GM19463 (cell line): ENCODE measurements around the gene FRMD8.

Source experiments
- ATAC-seq: cut with Tn5 transposase; IDR thresholded peaks from one replicate; pipeline ENCODE4 v1.9.1; 2021; ENCODE audit warnings: mild to moderate bottlenecking, moderate library complexity; ENCODE audit not compliant: unreplicated experiment

FRMD8 gene

DNA sequence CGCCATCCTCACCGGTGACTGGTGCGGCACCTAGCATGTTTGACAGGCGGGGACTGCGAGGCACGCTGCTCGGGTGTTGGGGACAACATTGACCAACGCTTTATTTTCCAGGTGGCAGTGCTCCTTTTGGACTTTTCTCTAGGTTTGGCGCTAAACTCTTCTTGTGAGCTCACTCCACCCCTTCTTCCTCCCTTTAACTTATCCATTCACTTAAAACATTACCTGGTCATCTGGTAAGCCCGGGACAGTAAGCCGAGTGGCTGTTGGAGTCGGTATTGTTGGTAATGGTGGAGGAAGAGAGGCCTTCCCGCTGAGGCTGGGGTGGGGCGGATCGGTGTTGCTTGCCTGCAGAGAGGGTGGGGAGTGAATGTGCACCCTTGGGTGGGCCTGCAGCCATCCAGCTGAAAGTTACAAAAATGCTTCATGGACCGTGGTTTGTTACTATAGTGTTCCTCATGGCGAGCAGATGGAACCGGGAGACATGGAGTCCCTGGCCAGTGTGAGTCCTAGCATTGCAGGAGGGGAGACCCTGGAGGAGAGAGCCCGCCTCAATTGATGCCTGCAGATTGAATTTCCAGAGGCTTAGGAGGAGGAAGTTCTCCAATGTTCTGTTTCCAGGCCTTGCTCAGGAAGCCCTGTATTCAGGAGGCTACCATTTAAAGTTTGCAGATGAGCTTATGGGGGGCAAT, 37.2 kb downstream of the FRMD8 start:
- ATAC-seq, result no peak

- ATAC-seq, result no peak
Observed at GRCh38 chr11:65424205-65425104, 38.0 kb downstream of the FRMD8 start.

DNA sequence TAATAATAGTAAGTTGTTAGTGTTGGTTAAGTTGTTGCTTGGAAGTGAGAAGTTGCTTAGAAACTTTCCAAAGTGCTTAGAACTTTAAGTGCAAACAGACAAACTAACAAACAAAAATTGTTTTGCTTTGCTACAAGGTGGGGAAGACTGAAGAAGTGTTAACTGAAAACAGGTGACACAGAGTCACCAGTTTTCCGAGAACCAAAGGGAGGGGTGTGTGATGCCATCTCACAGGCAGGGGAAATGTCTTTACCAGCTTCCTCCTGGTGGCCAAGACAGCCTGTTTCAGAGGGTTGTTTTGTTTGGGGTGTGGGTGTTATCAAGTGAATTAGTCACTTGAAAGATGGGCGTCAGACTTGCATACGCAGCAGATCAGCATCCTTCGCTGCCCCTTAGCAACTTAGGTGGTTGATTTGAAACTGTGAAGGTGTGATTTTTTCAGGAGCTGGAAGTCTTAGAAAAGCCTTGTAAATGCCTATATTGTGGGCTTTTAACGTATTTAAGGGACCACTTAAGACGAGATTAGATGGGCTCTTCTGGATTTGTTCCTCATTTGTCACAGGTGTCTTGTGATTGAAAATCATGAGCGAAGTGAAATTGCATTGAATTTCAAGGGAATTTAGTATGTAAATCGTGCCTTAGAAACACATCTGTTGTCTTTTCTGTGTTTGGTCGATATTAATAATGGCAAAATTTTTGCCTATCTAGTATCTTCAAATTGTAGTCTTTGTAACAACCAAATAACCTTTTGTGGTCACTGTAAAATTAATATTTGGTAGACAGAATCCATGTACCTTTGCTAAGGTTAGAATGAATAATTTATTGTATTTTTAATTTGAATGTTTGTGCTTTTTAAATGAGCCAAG, 38.9 kb downstream of the FRMD8 start:
- no peak for ATAC-seq

- no peak for ATAC-seq
Observed at GRCh38 chr11:65425971-65426838, 39.8 kb downstream of the FRMD8 start.

- no peak for ATAC-seq
Observed at GRCh38 chr11:65426839-65427690, 40.6 kb downstream of the FRMD8 start.

DNA sequence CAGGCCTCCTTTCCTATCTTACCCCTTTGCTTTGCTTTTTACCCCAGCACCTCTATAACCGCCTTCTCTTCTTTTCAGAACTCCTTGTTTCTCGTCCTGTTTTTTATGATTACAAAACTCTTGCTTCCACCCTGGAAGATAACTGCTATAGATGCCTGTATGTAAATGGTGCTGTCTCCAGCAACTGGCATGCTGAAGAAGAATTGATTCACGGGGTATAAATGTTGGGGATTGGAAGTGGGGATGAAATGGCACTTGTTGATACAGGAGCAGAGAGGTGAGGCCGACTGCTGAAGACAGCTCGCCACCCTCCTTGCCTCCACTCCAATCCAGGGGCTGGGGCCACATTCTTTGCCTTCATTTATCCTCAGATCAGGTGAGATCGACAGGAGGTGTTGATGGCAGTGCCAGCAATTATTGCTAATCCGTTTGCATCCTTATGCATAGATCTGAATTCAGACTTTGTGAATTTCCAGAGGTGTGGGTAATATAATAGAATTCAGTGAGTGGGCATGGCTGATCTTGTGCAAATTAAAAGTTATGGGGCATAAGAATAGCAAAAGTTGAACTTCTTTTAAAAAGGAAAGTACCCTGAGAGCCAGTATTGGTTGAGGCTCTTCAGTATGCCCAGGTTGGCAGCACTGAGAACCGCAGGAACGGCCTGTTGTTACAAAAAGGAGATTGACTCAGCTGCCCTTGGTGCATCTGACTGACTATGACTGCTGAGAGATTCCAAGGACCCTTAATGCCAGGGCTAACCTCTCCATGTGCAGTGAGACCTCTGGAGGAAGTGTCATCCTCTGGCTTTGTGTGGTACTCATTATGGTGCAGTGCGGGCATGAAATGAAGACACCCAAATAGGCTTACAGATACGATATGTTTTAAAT, 41.5 kb downstream of the FRMD8 start:
- ATAC-seq, result no peak

- no peak for ATAC-seq
Observed at GRCh38 chr11:65428578-65429067, 42.2 kb downstream of the FRMD8 start.

DNA sequence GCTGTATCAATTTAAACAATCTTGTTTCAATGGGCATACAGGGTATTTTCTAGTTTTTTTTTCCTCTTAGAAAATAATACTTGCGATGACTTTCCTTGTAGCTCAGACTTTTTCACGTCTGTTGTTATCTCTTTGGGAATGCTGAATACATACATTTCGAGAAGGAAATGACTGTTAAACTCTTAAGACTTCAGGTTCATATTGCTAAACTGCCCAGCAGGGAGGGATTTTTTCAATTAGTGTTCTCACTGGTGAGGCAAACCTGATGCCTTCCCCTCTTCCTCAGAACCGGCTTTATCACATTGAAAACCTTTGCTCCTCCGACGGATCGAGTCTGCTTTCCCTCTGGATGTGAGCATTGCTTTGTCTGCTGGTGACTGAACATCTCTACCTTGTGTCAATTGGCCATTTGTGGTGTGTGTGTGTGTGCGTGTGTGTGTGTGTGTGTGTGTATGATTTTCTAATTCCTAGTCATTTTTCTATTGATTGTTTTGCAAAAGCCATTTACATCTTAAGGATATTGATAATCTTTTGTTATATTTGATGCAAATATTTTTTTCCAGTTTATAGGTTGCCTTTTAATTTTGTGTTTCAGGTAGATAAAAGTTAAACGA, 42.7 kb downstream of the FRMD8 start:
- ATAC-seq, result no peak

GRCh38 chr11:65429724-65430405, 43.4 kb downstream of the FRMD8 start:
- no peak for ATAC-seq

DNA sequence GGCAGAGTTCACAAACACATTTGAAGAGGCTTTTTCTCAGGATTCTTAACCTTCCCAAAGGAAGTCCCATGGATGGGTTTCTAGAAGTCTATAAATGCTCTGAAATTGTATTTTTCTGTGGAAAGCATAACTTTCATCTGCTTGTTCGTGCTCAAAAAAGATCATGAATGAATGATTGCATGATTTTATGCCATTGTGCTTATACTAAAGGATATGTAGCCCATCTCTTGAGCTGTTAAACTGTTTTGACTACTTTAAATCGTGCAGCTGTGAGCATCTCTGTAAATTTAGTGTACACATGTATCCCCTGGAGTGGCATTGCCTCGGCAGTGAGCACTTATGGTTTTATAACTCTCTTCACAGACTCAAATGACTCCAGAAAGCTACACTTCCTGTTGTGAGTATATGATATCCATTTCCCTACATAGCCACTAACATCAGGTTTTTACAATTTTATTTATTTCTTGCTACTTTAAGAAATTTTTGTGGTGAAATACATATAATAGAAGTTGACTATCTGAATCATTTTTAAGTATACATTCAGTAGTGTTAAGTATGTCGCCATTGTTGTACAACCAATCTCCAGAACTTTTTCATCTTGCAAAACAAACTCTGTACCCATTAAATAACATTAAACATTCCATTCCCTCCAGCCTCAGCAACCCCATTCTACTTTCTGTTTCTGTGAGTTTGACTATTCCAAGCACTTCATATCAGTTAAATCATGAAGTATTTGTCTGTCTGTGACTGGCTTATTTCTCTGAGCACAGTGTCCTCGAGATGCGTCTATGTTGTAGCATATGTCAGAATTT, 44.2 kb downstream of the FRMD8 start:
- ATAC-seq, result no peak

DNA sequence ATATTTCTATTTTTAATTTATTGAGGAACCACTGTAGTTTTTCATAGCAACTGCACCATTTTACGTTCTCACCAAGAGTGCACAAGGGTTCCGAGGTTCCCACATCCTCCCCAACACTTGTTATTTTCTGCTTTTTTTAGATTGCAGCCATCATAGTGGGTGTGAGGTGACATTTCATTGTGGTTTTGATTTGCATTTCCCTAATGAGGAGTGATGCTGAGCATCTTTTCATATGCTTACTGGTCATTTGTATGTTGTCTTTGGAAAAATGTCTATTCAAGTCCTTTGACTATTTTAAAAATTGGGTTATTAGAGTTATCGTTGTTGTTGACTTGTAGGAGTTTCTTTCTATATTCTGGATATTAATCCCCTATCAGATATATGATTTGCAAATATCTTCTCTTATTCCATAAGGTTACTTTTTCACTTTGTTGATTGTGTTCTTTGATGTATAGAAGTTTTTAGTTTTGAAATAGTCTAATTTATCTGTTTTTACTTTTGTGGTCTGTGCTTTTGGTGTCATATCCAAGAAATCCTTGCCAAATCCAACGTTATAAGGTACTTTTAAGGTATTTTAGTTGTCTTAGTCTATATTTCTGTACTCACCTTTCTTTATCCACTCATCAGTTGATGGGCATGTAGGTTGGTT, 45.1 kb downstream of the FRMD8 start:
- ATAC-seq, result no peak

DNA sequence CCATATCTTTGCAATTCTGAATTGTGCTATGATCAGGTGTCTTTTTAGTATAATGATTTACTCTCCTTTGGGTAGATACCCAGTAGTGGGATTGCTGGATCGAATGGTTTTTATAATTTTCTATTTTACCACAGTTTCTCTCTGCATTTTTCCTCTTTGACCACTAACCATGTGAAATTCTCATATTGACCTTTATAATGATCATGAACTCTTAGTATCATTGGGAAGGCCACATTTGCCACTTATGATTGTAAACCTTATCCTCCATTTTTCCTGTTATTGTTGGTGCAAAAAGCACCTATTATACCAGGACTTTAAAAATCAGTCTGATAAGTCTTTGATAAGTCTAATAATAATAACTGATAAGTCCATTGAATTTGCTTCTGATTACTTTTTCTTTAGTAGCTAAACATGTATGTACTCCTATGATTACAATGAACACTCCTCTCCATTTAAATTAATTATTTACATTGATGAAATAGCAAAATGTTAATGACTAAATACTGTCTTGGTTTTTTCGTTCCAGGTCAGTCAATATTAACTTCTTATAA, 45.7 kb downstream of the FRMD8 start:
- ATAC-seq, result no peak

- no peak for ATAC-seq
Observed at GRCh38 chr11:65432686-65433582, 46.5 kb downstream of the FRMD8 start.

- no peak for ATAC-seq
Observed at GRCh38 chr11:65433657-65434056, 47.2 kb downstream of the FRMD8 start.
